GM19023 (cell line): ENCODE data around the gene DHX8.

ENCODE experiments used
- ATAC-seq: cut with Tn5 transposase; IDR thresholded peaks from one replicate; pipeline ENCODE4 v1.9.1; 2021; ENCODE audit warnings: mild to moderate bottlenecking, moderate library complexity; ENCODE audit not compliant: unreplicated experiment

Gene DHX8

DNA sequence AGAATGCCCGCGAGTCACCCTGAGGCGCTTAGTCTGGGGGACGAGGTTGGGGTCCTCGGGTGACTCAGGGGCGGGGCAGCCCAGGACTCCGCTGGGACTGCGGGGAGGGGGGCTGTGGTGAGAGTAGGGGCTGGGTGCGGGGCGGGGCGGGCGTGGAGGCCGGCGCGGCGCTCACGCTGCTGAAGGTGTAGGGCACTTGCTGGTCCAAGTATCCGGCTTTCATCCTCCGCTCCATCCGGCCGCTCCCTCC, 61.5 kb downstream of the DHX8 start:
- no peak for ATAC-seq

DNA sequence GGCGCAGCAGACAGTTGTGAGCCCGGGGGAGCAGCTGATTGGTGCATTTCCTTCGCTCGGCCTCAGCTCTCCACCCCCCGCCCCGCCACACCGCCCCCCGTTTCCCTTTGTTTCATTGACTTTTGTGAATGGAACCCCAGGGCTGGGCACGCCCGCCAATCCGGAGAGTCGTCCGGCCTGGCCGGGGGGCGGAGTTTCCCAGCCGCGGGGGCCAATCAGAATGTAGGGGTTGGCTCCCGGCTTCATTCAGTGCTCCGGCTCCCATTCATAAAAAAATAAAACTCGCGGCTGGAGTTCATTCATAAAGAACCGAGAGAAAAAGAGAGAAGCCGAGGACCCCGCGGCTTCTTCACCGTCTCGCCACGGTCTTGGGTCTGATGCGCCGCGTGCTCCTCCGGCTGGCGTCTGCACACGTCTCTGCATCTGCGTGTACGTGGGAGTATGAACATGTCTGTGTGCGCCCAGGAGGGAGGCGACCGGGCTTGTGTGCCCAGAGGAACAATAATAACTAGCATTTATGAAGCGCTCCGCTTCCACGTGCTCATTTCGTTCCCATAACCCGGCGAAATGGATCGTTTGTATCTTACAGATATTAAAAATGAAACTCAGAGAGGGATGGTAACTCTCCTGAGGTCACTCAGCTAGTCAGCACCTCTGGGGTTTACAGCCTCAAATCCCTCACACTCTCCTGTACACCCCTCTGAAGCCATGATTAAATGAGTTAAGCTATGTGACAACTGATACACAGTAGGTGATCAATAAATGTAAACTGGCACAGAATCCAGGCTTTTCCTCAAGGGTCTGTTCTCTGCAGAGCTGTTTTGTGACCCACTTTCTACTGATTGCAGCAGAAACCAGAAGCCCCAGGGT, 62.8 kb downstream of the DHX8 start, which contains the start of gene ETV4:
Gene ETV4 (minus strand): TSS at position 22 of the 870 bp plus-strand sequence. CDS start 723 bp downstream, outside the sequence.
- peak; percentile 89 for ATAC-seq

DNA sequence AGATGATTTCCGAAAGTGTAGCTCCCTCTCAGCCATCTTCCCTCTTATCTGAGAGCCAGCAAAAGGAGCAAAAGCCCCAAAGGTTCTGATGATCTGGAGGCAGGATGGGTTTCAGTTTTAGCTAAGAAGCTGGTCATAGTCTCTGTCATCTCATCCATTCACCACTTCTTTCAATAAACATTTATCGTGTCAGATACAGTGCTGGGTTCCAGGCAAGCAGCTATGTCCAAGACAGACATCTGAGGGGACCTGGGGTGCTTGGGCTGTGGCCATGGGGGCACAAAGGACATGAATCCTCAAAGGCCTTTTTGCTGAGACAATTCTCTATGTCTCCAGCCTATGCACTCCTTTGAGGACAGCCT, 63.4 kb downstream of the DHX8 start:
- ATAC-seq: no peak

DNA sequence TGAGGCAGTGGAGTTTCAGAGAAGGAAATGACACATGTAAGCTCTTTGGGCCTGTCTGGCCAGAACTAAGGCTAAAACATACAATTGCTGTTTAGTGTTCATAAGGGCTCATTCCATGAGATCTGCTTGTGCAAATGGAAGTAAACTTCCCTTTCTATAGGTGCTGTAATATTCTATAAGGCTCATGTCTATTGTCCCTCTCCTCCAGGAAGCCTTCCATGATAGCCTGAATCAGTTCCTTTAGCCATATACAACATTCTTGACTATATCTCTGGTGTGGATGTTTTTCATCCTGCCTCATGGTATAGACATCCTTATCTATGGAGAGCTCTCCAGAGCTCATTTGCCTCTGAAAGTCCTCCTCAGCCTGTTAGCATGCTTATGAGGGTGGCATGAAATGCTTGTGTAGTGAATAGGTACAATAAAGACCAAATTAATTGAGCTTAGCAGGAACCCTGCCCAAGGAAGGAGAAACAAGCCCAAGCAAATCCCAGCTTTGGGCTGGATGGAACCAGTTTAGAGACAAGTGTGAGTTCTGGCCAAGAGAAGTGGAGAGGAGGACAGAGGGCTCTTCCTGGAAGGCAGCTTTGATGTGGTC, 64.0 kb downstream of the DHX8 start:
- ATAC-seq: no peak

DNA sequence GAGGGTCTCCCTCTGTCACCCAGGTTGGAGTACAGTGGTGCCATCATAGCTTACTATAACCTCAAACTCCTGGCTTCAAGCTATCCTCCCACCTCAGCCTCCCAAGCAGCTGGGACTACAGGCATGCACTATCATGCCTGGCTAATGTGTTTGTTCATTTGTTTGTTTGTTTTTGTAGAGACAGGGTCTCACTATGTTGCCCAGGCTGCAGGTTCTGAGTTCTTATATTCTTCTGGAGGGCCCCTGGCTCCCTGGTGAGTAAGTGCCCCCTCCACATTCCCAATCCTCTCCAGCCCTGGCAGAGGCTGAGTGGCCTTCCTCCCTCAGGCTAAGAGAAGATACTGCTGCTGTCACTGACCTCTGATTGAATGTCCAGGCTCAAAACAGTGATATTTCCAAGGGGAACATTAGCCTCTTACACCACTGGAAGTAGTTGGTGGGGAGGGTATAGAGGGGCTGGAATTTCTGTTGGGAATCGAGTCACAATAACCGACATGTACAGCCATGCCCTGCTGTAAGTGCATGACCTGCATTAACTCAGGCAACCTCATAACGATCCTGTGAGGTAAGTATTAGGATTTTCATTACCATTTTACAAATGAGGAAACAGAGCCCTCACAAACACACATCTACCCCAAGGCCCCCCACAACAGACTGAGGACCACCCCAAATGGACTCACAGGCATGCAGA, 65.1 kb downstream of the DHX8 start:
- no peak for ATAC-seq

DNA sequence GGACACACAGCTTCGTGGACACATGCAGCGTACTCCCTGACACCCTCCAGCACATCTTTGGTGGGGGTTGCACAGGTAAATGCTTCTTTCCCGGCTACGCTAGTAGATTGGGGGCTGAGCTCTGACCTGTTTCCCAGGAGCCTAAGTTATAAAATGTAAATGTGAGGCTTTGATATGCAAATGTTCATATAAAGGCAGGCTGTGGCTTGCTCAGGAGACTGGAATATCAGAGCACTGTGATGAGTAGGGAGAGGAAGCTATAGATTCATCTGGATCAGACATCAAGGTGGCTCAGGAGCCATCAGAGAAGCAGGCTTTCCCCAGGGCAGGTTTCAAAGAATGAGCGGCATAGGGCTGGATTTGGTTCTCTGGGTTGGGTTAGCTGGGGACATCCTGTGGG, 65.7 kb downstream of the DHX8 start:
- no peak for ATAC-seq

DNA sequence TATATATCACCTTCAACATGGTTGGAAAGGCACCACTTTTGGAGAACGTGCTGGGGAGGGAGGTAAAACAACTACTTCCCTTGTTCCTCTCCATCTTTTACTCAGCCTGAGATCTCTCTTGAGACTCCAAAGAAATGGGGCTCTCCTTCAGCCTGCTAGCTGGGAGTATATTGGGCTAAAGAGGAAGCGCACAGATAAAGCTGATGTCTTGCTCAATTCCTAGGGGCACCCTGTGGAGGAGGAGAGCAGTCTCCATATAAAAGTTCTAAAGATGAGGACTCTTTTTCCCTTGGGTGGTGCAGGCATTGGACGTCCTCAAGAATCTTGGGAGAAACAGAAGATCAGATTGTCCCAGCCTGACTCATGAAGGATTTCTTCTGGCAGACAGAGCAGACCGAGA, 67.0 kb downstream of the DHX8 start:
- no peak for ATAC-seq

DNA sequence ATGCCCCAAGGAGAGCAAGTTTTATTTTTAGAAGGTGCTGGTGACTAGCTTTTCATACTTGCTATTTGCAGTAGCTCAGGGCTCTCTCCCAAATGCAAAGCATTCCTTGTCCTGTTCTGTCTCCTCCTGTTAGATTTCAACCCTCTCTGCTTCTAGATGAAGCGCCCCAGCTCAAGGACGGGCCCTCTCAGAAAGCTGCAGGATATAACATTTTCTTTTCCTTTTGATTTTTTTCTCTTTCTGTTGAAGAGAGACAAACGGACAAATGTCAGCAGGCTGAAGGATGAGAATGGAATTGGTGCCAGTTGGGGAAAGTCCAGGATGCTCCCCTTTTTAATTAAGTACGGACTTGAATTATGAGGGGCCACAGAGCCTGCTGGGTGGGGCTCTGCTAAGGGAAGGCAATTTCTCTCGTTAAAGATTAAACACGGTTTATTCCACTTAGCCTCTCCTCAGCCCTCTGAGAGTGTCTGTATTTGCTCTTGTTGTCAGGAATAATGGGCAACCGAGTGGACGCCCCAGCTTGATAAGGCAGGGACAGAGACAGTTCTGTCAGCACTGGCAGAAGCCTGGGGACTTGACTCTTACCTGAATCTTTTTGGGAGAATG, 68.6 kb downstream of the DHX8 start:
- no peak for ATAC-seq

DNA sequence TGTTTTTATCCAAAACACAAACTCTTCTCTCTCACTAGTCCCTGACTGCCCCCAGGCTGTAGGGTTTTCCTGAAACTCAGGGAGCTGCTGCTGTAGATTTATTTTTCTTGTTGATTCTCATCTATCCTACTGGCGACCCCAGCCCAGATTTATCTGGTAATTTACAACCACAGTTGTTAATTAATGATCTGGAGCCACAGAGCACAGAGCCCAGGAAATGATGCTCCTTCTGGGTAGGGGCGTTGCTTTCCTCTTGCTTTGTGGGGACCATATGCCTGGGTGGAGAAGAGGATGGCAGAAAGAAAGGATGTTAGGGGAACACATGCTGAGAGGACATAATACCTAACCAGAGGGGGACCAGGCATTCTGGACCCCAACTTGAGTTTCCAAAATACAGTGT, 69.8 kb downstream of the DHX8 start:
- ATAC-seq: no peak

DNA sequence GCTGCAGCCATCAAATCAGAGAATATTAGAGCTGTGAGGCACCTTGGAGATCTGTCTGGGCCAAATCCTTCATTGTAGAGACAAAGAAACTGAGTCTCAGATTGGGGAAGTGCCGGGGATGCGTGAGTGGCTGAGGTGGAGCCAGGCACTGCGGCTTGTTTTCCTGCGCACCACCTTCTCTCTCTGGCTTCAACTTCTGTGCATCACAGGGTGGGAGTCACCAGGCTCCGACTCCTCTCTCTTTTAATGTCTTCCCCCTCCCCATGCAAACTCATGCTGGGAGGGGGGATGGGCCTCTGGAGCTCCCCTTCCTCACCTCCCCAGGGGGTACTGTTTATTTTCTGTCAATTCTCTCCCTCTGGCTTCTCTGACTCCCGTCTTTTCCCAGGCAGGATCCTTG, 71.1 kb downstream of the DHX8 start:
- ATAC-seq: no peak

DNA sequence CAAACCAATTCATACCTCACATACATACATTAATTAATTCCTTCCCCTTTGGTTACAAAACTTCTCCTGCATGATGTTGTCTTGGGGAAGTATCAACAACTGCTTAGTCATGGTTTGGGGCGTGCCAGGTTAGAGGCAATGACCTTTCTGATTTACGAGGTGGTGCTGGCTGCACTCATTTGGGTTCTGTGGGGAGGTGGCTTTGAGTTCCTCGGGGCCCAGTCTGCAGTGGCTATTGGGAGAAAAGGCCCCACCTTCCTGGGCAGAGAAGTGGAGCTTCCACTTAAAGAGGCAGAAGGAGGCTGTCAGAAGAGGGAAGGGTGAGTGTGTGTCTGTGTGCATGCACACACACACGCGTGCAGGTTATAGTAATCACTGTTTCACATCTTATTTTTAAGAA, 72.5 kb downstream of the DHX8 start:
- ATAC-seq: no peak

DNA sequence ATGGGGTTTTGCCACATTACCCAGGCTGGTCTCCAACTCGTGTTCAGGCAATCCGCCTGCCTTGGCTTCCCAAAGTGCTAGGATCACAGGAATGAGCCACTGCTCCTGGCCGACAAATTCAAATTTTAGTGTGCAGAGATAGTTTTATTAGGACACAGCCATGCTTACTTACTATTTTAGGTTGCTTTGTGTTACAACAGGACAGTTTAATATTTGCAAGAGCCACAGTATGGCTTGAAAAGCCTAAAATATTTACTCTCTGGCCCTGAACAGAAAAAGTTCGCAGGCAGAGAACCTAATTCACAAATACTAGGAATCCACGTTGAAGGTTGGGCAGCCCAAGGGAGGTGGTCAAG, 75.0 kb downstream of the DHX8 start:
- ATAC-seq: no peak

DNA sequence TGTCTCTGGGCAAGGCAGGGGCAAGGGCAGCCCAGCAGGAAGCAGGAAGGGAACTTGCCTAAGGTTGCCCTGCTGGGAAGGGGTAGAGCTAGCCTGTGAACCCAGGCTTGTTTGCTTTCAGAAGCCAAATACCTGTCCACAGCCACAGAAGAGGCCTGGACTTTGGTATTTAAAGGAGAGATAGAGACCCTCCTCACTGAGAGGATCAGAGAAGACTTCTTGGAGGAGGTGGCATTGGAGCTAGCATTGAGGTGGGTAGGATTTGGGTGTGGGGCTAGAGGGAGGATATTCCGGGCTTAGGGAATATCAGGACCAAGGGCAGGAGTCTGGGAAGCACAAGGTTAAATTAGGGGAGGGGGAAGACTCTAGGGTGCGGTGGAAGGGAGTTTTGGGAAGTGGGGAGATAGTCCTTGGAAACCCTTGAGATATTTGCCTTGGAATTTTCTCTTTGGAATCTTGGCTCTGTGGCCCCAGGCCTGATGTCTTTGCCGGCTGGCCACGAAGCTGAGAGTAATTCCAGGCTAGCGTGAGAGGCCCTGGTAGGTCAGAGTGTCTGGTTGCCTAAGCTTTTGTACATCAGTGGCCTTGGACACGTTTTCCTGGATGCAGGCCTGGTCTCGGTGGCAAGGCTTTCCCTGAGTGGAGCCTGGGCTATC, 75.5 kb downstream of the DHX8 start:
- ATAC-seq: no peak

DNA sequence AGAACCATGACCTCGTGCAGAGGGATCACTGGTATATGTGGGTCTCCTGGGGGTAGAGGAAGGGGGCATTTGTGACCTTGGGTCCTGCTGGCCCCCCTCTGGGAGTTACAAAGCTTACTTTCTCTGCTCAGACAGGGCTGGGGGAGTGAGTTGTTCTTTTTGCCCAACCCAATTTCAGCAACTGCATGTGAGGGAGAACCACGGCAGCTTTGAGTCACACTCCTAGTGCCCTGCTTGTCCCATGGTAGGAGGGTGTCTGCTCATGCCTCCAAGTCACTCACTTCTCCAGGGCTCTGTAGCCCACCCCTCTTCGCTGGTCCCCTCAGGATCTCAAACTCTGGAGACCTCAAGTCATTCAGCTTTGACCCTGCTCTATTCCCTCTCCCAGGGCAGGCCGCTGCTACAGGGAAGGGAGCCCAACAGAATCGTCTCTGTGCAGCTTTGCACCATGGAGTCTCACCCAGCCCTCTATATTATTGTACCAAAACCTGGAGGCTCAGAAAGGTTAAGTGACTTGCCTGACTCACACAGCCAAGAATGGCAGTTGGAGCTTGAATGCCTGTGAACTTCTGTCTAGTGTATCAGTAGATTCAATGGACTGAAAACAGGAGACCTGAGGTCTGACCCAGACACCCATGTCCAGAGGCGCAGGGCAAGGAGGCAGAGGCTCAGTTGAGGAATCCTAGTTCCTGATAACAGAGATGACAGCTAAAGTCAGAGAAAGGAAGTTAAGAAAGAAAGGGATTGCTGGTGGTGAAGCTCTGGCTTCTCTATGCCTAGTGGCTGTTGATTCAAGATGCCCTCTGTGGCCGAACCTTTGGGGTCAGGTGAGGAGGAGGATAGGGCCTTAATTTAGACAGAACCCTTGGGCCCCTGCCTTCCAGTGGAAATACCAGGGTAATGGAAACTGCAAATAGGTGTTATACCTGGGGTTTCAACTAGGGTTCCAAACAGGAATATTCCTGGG, 77.0 kb downstream of the DHX8 start:
- ATAC-seq: no peak

DNA sequence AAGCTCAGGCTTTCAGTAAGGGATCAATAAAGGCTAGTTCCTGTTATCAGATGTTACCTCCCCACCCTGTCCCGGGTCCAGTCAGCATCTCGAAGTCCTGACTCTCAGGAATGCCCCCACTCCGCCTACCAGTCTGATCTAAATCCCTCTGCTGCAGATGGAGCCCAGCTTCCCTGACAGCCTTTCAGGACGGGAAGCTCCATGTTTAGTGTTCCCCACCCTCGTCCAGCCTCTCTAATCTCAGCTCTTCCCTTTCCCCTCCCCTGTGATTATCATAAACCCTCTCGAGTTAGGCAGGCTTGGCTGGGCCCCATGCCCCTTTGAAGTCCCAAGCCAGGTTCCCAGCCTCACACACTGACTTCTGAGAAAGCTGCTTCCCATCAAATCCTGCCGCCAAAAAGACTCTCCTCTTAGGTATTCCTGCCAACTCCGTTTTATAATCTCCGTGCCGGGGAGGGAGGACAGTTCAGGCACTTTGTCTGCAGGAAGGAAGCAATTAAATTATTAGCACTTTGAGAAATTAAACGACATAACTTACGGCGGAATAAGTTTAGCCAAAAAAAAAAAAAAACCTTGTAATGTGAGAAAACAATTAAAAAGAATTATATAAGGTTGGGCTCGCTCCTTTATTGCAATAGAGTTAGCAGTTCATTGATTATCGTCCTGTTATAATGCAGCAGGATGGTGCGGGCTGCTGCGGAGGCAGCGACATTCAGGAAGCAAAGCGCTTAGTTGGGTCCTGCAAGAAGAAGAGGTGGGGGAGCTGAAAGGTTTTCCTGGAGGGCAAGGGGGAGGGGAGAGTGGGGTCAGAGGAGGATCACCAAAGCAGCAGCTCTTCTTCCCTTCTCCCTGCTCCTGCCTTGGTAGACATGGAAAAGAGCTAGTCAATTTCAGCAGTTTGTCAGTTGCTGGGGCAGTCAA, 79.2 kb downstream of the DHX8 start:
- no peak for ATAC-seq

DNA sequence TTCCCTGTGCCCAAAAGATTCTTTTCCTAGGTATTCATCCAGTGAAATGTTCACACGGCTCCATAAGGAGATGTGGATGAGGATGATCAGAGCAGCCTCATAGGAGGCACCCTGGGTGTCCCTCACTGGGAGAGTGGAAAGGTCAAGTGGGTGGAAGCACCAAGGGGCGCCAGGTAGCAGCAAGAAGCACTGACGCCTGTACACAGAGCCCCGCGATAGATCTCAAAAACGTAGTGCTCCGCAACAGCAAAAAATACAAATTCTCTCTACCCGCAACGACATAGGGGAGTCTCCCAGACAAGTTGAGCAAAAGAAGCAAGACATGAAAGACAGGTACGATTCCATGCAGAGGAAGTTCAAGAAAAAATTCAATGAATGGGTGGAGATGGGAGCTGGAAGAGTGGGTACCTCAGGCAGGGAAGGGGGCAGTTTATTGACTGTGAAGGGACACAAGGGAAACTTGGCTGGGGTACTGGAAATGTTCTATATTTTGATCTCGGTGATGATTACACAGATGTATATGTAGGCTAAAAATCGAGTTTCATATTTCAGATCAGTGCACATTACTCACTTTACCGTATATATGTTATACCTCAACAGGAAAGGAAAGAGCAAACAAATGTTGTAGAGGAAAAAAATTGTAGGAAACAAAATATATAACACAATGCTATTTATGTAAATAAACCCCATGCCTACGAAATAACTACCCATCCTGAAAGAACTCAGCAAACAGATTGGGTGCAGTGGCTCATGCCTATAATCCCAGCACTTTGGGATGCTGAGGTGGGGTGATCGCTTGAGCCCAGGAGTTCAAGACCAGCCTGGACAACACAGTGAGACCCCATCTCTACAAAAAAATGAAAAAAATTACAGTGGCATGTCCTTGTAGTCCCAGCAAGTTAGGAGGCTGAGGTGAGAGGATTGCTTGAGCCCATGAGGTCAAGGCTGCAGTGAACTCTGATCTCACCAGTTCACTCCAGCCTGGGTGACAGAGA, 80.1 kb downstream of the DHX8 start:
- no peak for ATAC-seq

DNA sequence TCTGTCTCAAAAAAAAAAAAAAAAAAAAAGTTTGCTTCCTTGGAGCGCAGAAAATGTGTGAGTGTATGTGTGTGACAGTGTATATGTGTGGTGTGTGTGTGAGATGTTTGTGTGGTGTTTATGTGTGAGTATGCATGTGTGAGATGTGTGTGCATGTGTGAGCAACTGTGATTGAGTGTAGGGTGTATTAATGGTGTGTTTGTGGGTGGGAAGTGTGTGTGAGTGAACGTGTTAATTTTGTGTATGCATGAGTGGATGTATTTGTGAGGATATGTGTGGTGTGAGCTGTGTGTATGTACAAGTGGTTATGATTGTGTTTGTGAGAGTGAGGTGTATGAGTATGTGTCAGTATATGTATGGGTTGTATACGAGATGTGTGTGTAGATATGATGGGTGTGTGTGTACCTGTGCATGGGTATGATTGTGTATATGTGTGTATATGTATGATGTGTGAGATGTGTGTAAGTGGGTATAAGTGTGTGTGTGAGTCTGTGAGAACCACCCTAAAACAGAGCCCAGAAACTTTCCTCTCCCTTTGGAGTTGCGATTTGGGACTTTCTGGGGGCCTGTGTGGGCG, 84.8 kb downstream of the DHX8 start:
- ATAC-seq: no peak

DNA sequence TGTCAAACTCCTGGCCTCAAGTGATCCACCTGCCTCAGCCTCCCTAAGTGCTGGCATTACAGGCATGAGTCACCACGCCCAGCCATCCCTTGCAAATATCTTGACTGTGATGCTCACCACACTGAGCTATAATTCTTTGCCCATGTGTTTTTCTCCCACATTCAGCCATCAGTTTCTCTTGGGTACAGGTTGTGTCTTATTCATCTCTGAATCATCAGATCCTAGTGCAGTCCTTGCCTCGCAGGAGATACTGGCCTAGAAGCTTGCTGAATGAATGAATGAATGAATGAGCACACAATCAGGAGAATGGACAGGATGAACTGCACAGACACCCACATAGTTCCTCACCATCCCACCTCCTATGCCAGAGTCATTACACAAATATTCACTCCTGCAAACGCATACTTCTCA, 86.7 kb downstream of the DHX8 start:
- ATAC-seq: no peak
